Right lobe of liver (tissue), 4 donors: Measurements from ENCODE around the gene OR5D13.

Experiments used
- CTCF ChIP-seq, 4 donors: fragments of 200-600 bp in 3 of 4; fragments of 450-650 bp in 1 of 4; IDR thresholded peaks; one replicate each; pipeline versions ENCODE4 v1.5.1 to v1.8.0; 2016 to 2022; ENCODE audit warnings: antibody characterized with exemption in 4 of 4, mild to moderate bottlenecking in 2 of 4
- POLR2A ChIP-seq: fragments of 450-650 bp; IDR thresholded peaks from one replicate; pipeline ENCODE4 v1.6.1; 2017; ENCODE audit warnings: antibody characterized with exemption, mild to moderate bottlenecking
- donor health status: DM: no; HTN: no; CAD: no.
- donor health status: DM: no; HTN: no; CAD: no.
- donor health status: DM: no; HTN: yes; CAD: no.

GRCh38 chr11:55726715-55727324 is 46.4 kb upstream of the OR5D13 start:
- peak in 1 of 4 donors; percentile 10 for TF ChIP-seq CTCF (IDR thresholded peaks at IDR 0.05)
- TF ChIP-seq POLR2A, result no peak
